ENCODE results near the gene GNAS-AS1. TPM values are rescaled to one million over a fixed set of nuclear protein-coding genes. Genes with fewer than 3 reads are reported as not detected.

The GNAS-AS1 gene
- total RNA-seq, 6 experiments from 2014 or later, result 0.23 to 0.37 (median 0.27) TPM; not detected in 3

GRCh38 chr20:58869662-58870227 is 19.0 kb upstream of the GNAS-AS1 start:
- no peaks in the 10 kb centered on the region for H3K27me3 ChIP-seq
- DNase-seq (no peak), ATAC-seq (no peak)
- TF ChIP-seq, protein P1, sequence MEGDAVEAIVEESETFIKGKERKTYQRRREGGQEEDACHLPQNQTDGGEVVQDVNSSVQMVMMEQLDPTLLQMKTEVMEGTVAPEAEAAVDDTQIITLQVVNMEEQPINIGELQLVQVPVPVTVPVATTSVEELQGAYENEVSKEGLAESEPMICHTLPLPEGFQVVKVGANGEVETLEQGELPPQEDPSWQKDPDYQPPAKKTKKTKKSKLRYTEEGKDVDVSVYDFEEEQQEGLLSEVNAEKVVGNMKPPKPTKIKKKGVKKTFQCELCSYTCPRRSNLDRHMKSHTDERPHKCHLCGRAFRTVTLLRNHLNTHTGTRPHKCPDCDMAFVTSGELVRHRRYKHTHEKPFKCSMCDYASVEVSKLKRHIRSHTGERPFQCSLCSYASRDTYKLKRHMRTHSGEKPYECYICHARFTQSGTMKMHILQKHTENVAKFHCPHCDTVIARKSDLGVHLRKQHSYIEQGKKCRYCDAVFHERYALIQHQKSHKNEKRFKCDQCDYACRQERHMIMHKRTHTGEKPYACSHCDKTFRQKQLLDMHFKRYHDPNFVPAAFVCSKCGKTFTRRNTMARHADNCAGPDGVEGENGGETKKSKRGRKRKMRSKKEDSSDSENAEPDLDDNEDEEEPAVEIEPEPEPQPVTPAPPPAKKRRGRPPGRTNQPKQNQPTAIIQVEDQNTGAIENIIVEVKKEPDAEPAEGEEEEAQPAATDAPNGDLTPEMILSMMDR (IDR thresholded peaks at IDR 0.05), result no peak
- no peak for TF ChIP-seq POLR2A (IDR thresholded peaks at IDR 0.05)
- H3K4me3 ChIP-seq, result no peak overlapping the region
- no peaks in the 10 kb centered on the region for H3K36me3 ChIP-seq
- intact Hi-C loops (cut with DNase I), result loop anchor here in 1 of 2 donors (5.0 kb wide), 1 partner anchor 353 kb away; no protein-coding TSS in a partner anchor
- WGBS (ENCODE audit: insufficient coverage, low coverage, low lambda C conversion rate, missing lambda C conversion rate), result 63% methylated on average over 4 of the region's 7 CpGs
- H3K4me1 ChIP-seq, result no peaks in the 10 kb centered on the region
- no peaks in the 10 kb centered on the region for H3K9me3 ChIP-seq
- no peak overlapping the region for H3K27ac ChIP-seq

- no peak overlapping the region for H3K27ac ChIP-seq
- no peaks in the 10 kb centered on the region for H3K36me3 ChIP-seq
- H3K4me1 ChIP-seq, result no peaks in the 10 kb centered on the region
- 42% methylated on average over 10 of the region's 14 CpGs for WGBS (ENCODE audit: insufficient coverage, low coverage, low lambda C conversion rate, missing lambda C conversion rate)
- H3K9me3 ChIP-seq, result no peaks in the 10 kb centered on the region
- no peaks in the 10 kb centered on the region for H3K27me3 ChIP-seq
- TF ChIP-seq POLR2A (IDR thresholded peaks at IDR 0.05), result no peak
- TF ChIP-seq, protein P1 (IDR thresholded peaks at IDR 0.05), result no peak
- no peak for ATAC-seq
- intact Hi-C loops (cut with DNase I), result loop anchor here in 1 of 2 donors (5.0 kb wide), 1 partner anchor 354 kb away; no protein-coding TSS in a partner anchor
- no peak for DNase-seq
- H3K4me3 ChIP-seq, result no peak overlapping the region
Observed at GRCh38 chr20:58868795-58869194, 18.1 kb upstream of the GNAS-AS1 start.

- Histone ChIP-seq H3K36me3 (no peaks in the 10 kb centered on the region), H3K27me3 (no peaks in the 10 kb centered on the region), H3K27ac (no peak overlapping the region), H3K4me1 (no peaks in the 10 kb centered on the region), H3K9me3 (no peaks in the 10 kb centered on the region), H3K4me3 (no peak overlapping the region)
- TF ChIP-seq POLR2A (IDR thresholded peaks at IDR 0.05), result no peak
- TF ChIP-seq, protein P1 (IDR thresholded peaks at IDR 0.05), result no peak
- ATAC-seq (no peak), DNase-seq (no peak)
- intact Hi-C loops (cut with DNase I), result loop anchor here in 1 of 2 donors (5.0 kb wide), 1 partner anchor 355 kb away; no protein-coding TSS in a partner anchor
- WGBS (ENCODE audit: insufficient coverage, low coverage, low lambda C conversion rate, missing lambda C conversion rate), result 55% methylated on average over 5 of the region's 5 CpGs
Observed at GRCh38 chr20:58867211-58867610, 16.5 kb upstream of the GNAS-AS1 start.

- Histone ChIP-seq H3K36me3 (no peaks in the 10 kb centered on the region), H3K4me3 (no peak overlapping the region), H3K27me3 (no peaks in the 10 kb centered on the region), H3K27ac (no peak overlapping the region), H3K4me1 (no peaks in the 10 kb centered on the region), H3K9me3 (no peaks in the 10 kb centered on the region)
- intact Hi-C loops (cut with DNase I), result loop anchor here in 1 of 2 donors (5.0 kb wide), 1 partner anchor 356 kb away; no protein-coding TSS in a partner anchor
- no peak for ATAC-seq
- TF ChIP-seq, protein P1 (IDR thresholded peaks at IDR 0.05), result no peak
- TF ChIP-seq POLR2A (IDR thresholded peaks at IDR 0.05), result no peak
- no peak for DNase-seq
- no CpG with 5 or more reads among the region's 2 CpGs for WGBS (ENCODE audit: insufficient coverage, low coverage, low lambda C conversion rate, missing lambda C conversion rate)
Observed at GRCh38 chr20:58865843-58866242, 15.1 kb upstream of the GNAS-AS1 start.
